Nucleus accumbens (tissue), 56 donors: ENCODE data around the gene TAF1D.
"Not testable (repeated sequence)": the region's sequence is repeated elsewhere in the genome, so short reads cannot be mapped to it uniquely, and the experiment has no call there.

Experiments used
- DNase-seq, 56 donors: peaks; one replicate each; lab custom pipeline; 2025; lab: John Stamatoyannopoulos, UW

Gene TAF1D, protein sequence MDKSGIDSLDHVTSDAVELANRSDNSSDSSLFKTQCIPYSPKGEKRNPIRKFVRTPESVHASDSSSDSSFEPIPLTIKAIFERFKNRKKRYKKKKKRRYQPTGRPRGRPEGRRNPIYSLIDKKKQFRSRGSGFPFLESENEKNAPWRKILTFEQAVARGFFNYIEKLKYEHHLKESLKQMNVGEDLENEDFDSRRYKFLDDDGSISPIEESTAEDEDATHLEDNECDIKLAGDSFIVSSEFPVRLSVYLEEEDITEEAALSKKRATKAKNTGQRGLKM

GRCh38 chr11:93741094-93741881 is at the start of gene TAF1D, which contains the start of gene C11orf54:
Gene TAF1D, minus strand, starts transcription at chr11:93741495. Its CDS starts 2,191 bp downstream, at chr11:93739304.
Gene C11orf54, plus strand, starts transcription at chr11:93741672. Its CDS starts 5,722 bp downstream, at chr11:93747394.
- DNase-seq = peak; percentile 41 to 97 (median 92)

DNA sequence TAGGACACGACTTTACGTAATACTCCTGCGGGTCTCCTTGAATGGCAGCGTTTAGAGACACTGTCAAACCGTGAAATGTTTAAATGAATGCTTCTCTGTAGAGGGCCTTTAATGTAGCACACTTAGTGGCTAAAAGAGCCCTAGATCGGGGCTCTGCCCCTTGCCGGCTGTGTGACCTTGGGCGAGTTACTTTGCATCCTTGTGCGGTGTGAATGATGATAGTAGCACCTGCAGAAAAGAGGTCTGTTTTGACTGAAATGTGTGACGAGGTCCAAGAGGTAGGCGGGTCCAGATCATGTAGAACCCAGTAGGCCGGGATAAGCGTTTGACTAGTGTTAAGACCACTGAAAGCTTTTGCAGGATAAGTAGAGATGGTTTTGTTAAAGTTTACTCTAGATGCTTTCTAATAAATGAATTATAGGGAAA is 43.7 kb upstream of the TAF1D start:
- peak in 1 of 56 donors; percentile 2 for DNase-seq

DNA sequence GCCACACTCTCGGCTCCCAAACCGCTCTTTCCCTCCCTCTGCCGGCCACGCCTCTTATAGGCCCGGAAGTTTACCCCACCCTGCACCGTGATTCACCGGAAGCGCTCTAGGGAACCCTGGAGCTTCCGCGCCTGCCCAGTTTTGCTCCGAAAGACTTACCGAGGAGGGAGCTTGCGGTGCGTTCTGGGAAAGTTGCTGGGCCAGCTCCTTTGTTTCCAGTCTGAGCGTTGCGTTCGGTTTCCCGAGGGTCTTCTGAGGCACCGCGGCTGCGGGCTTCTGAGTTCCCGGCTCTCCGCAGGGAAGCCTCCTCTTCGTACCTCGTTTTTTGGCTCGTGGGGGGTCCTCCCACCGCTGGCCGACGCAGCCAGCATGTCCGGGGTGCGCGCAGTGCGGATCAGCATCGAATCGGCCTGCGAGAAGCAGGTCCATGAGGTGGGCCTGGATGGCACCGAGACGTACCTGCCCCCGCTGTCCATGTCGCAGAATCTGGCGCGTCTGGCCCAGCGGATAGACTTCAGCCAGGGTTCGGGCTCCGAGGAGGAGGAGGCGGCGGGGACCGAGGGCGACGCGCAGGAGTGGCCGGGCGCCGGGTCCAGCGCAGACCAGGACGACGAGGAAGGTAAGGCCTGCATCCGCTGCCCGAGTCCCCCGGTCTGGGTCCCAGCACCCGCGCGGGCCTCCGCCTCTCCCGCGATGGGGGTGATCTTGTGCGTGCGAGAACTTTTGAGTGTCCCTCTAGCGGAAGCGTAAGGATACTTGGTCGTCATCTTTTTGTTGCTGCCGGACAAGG is 43.0 kb upstream of the TAF1D start, which contains the start of gene MED17:
Gene MED17, plus strand, starts transcription at position 138 of the 790 bp plus-strand sequence. Its CDS starts 232 bp downstream, at position 370.
- peak in 55 of 56 donors; percentile 68 to 97 (median 90) for DNase-seq

DNA sequence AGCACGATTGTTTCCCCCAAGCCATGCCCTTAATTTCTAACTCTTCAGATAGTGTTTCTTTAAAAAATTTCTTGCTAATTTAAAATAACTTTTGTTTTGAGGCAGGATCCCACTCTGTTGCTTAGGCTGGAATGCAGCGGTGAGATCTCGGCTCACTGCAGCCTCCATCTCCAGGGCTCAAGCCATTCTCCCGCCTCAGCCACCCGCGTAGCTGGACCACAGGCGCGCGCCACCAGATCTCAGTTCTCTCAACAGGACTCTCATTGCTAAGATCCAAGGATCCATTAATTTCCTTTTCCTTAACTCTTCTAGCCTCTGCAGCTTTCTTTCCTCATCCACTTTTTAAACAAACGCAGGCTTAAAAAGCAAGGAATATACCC is 42.5 kb upstream of the TAF1D start:
- peak in 1 of 56 donors; percentile 29 for DNase-seq

DNA sequence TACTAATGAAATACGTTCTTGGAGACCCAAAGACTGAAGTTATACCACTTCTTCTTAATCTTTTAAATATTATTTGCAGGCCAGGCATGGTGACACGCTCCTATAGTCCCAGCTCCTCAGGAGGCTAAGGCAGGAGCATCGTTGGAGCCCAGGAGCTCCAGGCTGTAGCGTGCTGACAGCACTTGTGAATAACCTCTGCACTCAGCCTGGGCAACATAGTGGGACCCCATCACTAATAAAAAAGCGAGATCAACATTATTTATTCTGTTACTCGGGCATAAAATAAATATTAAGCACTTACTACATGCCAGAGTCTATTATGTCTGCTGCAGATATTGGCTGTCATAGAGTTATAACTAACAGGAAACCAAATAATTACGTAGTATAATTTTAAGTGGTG is 42.1 kb upstream of the TAF1D start:
- no peak for DNase-seq

DNA sequence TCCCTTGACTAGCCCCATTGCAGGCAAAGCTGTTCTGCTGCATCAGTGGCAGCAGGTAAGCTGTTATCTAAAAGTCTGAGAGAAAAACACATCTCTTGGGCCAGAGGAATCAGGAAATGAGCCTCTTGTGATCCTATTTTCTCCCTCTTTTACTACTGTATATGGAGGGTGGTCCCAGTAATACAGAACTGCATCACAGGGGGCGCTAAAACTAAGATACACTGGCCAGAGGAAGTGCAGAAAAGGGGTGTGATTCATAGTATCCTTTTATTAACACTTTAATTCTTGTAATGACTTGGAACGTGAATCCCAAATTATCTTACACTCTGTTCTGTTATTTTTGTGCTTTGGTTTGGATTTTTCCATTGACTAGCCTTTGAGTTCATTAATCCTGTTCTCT is 34.0 kb upstream of the TAF1D start:
- DNase-seq = no peak

GRCh38 chr11:93774560-93774959 is 33.3 kb upstream of the TAF1D start:
- not testable (repeated sequence) for DNase-seq

GRCh38 chr11:93773601-93774200 is 32.4 kb upstream of the TAF1D start:
- no peak for DNase-seq

GRCh38 chr11:93773045-93773477 is 31.8 kb upstream of the TAF1D start:
- no peak for DNase-seq

- no peak for DNase-seq
These were observed 30.8 kb upstream of the TAF1D start for GRCh38 chr11:93772123-93772522.

GRCh38 chr11:93770160-93770559 is 28.9 kb upstream of the TAF1D start:
- DNase-seq = no peak

- no peak for DNase-seq
These were observed 25.7 kb upstream of the TAF1D start for GRCh38 chr11:93767018-93767417.

GRCh38 chr11:93766504-93766903 is 25.2 kb upstream of the TAF1D start:
- no peak for DNase-seq

- DNase-seq = no peak
These were observed 24.3 kb upstream of the TAF1D start for GRCh38 chr11:93765551-93765950.

DNA sequence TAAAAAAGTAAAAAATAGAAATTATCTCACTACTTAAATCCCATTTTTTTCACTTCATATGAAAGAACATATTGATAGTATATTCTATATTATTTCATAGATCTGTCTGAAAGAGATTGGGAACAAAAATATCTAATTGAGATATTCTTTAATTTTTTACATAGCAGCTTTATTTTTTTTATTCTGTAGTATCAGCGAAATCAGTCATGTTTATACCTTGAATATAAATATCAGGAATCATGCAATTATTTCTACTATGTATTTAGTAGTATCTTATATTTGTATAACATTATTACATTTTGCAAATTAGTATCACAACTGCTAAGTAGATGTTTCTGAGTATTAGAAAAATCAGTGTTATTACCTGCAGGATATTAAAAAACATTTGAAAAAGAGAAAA is 20.6 kb upstream of the TAF1D start:
- DNase-seq = no peak

DNA sequence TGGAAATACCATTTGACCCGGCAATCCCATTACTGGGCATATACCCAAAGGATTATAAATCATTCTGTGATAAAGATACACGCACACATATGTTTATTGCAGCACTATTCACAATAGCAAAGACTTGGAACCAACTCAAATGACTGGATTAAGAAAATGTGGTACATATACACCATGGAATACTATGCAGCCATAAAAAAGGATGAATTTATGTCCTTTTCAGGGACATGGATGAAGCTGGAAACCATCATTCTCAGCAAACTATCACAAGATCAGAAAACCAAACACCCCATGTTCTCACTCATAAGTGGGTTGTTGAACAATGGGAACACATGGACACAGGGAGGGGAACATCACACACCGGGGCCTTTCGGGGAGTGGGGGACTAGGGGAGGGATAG is 17.8 kb upstream of the TAF1D start:
- DNase-seq = not testable (repeated sequence)

GRCh38 chr11:93757924-93758865 is 16.9 kb upstream of the TAF1D start:
- no peak for DNase-seq

GRCh38 chr11:93757301-93757700 is 16.0 kb upstream of the TAF1D start:
- no peak for DNase-seq

DNA sequence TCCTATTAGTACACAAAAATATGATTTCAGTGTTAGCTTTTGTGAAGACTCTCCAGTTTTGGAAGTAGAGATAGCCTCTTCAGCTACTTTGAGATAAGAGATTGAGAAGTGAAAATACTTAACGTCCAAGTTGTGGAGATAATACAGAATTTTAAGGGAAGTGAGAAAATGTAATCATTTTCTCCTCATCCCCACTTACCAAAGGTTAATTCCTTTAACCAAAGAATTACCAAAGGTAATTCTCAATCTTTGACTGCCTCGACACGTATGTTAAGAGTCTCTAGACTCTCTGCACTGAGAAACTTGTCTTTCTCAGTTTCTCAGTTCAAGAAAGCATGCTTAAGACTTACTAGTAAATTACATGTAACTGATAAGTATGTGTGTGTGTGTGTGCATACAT is 15.5 kb upstream of the TAF1D start:
- DNase-seq = no peak
